Measurements from ENCODE around the gene FCER1G.

The FCER1G gene

DNA sequence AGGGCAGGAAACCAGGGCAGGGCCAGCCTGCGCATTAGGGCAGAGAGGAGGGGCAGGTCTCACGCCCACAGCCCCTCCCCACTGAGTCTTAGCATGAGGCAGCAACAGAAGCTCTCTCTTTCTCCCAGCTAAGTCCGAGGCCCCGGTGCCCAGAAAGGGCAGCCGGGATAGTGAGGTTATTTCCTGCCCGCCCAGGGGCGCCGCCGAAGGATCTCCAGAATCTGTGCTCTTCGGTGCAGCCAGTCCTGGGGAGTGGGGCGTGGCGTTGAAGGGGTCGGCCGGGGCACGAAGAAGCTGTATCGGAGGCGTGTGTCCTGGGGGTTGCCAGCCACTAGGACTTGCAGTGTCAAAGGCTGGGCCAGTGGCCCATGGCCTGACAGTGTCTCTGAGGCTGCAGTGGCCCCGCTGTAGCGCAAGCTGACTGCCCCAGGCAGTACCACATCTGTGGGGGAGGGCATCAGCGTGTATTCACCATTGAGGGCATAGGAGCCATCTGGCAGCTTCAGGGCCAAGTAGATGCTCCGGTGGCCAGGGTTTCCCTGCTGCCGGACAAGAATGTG lies 24.1 kb upstream of the FCER1G start:
- H3K27me3 ChIP-seq (ENCODE audit: insufficient read depth, low read length) = no peaks in the 10 kb centered on the region
- H3K4me1 ChIP-seq (ENCODE audit: insufficient read depth, low read length) = no peaks in the 10 kb centered on the region
- no peak overlapping the region for H3K9ac ChIP-seq (ENCODE audit: low read depth, low read length)
- no peaks in the 10 kb centered on the region; the same call in 1 of the 2 replicates for H3K36me3 ChIP-seq (ENCODE audit: insufficient read depth, low read depth, low read length)
- no peak overlapping the region for H3K27ac ChIP-seq (ENCODE audit: low read length)
- H3K9me3 ChIP-seq (ENCODE audit: insufficient read depth, low read depth, low read length) = no peaks in the 10 kb centered on the region
- H3K4me3 ChIP-seq (ENCODE audit: low read length) = no peak overlapping the region

DNA sequence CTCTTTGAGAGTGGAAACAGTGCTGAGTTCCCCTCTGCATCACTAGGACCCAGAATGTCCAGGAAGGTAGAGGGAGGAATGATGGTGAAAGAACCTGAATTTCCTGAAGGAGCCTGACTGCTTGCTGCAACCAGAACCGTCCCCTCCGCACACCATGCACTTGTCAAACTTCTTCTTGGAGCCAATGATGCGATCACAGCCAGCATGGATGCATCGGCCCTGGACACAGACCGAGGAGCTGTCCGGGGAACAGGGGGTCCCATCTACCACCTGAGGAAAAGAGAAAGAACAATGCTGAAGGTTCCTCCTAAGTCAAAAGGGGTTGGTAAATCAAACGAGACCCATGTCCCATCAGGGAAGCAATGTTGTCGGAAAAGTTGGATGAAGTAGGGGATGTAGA lies 23.1 kb upstream of the FCER1G start:
- no peak overlapping the region for H3K27ac ChIP-seq (ENCODE audit: low read length)
- H3K4me3 ChIP-seq (ENCODE audit: low read length) = no peak overlapping the region
- no peak overlapping the region for H3K9ac ChIP-seq (ENCODE audit: low read depth, low read length)
- no peaks in the 10 kb centered on the region; the same call in 1 of the 2 replicates for H3K36me3 ChIP-seq (ENCODE audit: insufficient read depth, low read depth, low read length)
- H3K27me3 ChIP-seq (ENCODE audit: insufficient read depth, low read length) = no peaks in the 10 kb centered on the region
- H3K9me3 ChIP-seq (ENCODE audit: insufficient read depth, low read depth, low read length) = no peaks in the 10 kb centered on the region
- H3K4me1 ChIP-seq (ENCODE audit: insufficient read depth, low read length) = peaks cover 6% of the 10 kb centered on the region

DNA sequence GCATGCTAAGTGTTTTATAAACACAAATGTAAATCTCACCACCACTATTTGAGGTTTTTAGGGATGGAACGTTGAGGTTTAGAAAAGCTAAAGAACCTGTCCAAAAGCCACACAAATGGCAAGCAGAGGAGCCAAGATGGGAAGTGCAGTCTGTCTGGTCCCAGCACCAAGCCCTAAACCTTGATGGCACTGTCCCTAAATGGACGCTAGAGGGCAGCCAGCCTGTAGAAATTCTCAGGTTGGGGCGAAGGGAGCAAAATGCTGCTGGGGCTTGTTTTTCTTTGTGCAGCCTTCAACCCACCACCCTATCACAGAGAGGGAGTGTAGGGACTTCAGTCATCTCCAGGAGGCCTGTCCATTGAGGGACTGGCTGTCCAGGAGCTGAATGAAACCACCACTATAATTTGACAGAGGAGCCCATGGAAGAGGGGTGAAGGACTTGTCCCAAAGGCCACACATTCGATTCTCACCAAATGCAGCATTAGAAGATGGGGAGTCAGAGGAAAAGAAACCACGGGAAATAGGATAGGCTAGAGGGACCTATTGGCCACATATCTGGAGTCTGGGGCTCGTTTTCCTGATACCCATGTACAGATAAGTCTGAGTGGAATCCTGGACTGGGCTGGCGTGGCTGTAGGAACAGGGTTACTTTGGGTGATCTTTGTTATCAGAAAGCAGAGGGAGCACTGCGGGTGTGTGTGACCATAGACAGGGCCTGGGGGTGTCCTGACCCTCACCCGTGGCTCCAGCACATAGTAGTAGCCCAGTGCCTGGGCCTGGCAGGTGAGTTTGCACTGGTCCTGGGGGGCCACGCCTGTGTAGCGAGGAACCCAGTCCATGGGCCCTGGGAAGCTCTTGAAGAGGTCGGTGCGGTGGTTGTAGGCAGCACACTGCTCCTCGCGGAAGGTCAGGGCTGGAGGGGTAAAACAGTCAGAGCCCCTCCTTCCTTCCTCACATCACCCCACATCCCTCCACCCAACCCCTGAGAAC lies 22.3 kb upstream of the FCER1G start:
- Histone ChIP-seq H3K4me1 (ENCODE audit: insufficient read depth, low read length) (peaks cover 12% of the 10 kb centered on the region), H3K9me3 (ENCODE audit: insufficient read depth, low read depth, low read length) (no peaks in the 10 kb centered on the region), H3K27ac (ENCODE audit: low read length) (no peak overlapping the region), H3K36me3 (ENCODE audit: insufficient read depth, low read depth, low read length) (no peaks in the 10 kb centered on the region; the same call in 1 of the 2 replicates), H3K9ac (ENCODE audit: low read depth, low read length) (no peak overlapping the region), H3K27me3 (ENCODE audit: insufficient read depth, low read length) (no peaks in the 10 kb centered on the region), H3K4me3 (ENCODE audit: low read length) (no peak overlapping the region)

DNA sequence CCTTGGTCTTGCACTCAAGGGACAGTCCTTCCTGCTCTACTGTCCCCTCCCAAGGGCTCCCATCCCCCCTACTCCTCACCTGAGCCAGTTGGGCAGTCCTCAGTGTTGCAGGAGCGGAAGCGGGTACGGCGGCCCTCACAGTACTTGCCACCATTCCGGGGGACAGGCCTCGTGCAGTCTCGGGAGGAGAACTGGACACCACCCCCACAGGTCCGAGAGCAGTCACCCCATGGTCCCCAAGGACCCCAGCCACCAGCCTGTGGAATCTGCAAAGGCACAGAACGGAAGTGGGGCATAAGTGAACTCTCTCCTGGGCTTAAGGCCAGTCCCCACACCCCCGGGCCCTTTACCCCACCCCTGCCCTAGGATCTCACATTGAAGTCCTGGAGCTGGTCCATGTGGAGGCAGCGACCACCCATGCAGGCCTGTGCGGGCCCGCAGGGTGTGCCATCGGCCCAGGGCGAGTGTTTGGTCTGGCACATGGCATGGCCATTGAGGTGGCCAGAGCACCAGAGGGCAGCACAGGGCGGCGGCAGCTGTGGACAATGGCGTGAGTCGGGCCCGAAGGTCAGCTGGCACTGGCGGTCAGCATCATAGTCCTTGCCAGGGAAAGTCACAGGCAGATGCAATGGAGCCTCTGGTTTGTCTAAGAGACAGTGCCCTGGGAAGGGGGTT lies 21.4 kb upstream of the FCER1G start:
- no peak overlapping the region for H3K27ac ChIP-seq (ENCODE audit: low read length)
- H3K4me1 ChIP-seq (ENCODE audit: insufficient read depth, low read length) = peaks cover 18% of the 10 kb centered on the region
- H3K9ac ChIP-seq (ENCODE audit: low read depth, low read length) = no peak overlapping the region
- H3K4me3 ChIP-seq (ENCODE audit: low read length) = no peak overlapping the region
- no peaks in the 10 kb centered on the region; the same call in 1 of the 2 replicates for H3K36me3 ChIP-seq (ENCODE audit: insufficient read depth, low read depth, low read length)
- no peaks in the 10 kb centered on the region for H3K27me3 ChIP-seq (ENCODE audit: insufficient read depth, low read length)
- no peaks in the 10 kb centered on the region for H3K9me3 ChIP-seq (ENCODE audit: insufficient read depth, low read depth, low read length)

DNA sequence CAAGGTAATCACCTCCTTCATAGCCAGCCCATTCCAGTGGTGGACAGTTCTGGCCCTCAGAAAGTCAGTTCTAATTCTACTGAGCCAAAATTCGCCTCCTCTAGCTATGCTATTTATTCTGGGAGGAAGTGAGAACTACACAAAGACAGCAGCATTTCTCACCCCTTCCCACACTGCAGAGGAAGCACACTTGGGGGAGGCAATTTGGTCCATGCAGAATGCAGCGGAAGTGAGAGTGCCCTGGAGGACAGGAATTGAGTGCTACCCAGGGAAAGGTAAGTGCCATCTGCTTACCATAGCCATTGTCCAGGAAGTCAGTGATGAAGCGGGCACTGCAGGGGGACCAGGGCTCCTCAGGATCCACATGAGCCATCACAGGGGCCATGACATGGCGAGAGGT lies 19.9 kb upstream of the FCER1G start:
- Histone ChIP-seq H3K4me1 (ENCODE audit: insufficient read depth, low read length) (peaks cover 31% of the 10 kb centered on the region), H3K4me3 (ENCODE audit: low read length) (no peak overlapping the region), H3K9me3 (ENCODE audit: insufficient read depth, low read depth, low read length) (no peaks in the 10 kb centered on the region), H3K27me3 (ENCODE audit: insufficient read depth, low read length) (no peaks in the 10 kb centered on the region), H3K27ac (ENCODE audit: low read length) (no peak overlapping the region), H3K9ac (ENCODE audit: low read depth, low read length) (no peak overlapping the region), H3K36me3 (ENCODE audit: insufficient read depth, low read depth, low read length) (no peaks in the 10 kb centered on the region; the same call in 1 of the 2 replicates)

DNA sequence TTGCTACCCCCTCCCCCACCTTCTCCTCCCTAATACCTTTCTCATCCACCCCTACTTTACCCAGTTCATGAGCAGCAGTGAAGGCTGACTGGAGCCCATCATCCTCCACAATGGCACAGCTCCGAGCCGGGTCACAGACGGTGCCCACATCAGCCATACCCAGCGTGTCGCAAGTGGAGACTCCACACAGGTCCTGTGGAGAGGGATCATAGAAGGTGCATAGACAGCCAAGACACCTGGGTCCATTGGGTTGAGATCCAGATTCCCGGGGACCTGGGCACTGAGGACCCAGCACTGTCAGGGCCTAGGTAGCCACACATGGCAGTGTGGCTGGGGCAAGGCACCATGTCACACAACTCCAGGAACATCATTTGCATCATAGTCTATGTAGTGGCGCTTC lies 19.0 kb upstream of the FCER1G start:
- Histone ChIP-seq H3K27ac (ENCODE audit: low read length) (no peak overlapping the region), H3K4me1 (ENCODE audit: insufficient read depth, low read length) (peaks cover 41% of the 10 kb centered on the region), H3K4me3 (ENCODE audit: low read length) (no peak overlapping the region), H3K9ac (ENCODE audit: low read depth, low read length) (no peak overlapping the region; the same call in 1 of the 2 replicates), H3K36me3 (ENCODE audit: insufficient read depth, low read depth, low read length) (no peaks in the 10 kb centered on the region; the same call in 1 of the 2 replicates), H3K27me3 (ENCODE audit: insufficient read depth, low read length) (no peaks in the 10 kb centered on the region), H3K9me3 (ENCODE audit: insufficient read depth, low read depth, low read length) (no peaks in the 10 kb centered on the region)

DNA sequence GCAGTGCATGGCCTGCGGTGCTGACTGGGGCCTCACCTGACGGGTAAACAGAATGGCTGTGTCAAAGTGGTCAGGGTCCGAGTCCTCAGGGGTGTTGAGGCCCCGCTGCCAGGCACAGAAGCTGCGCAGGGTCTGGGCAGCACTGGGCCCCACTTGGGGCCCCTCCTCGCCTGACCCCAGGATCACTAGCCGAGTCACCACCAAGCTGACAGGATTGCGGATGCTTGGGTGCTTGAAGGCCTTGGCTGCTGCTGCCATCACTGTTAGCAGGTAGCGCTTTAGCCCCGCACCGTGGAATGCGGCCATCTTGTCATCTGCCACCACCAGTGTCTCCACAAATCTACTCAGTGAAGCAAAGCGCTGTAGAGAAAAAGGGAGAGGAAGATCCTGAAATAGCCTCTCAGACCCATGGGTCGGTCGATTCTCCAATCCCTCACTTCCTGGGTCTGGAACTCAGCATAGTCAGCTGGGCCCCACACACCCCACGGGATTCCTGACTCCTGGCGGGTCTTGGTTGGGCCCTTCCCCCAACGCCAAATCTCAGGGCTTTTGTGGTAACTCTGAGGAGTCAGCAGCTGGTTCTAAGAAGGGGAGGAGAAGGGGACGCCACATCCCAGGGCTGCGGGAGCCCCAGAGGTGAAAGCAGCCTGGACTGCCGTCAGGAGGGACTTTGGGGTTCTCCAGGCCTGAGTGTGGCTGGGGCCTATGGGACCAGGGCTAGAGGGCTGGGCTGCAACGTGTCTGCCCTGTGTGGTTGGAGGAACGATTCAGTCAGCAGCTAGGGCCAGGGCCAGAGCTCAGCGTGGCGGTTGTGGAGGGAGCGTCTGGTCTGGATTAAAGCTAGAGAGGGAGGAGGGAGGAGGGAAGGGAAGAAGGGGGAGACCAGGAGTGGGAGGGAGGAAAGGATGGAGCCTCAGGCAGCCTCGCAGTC lies 18.3 kb upstream of the FCER1G start:
- Histone ChIP-seq H3K4me3 (ENCODE audit: low read length) (peak overlapping the region; percentile 45; the same call in 1 of the 2 replicates), H3K27me3 (ENCODE audit: insufficient read depth, low read length) (no peaks in the 10 kb centered on the region), H3K27ac (ENCODE audit: low read length) (no peak overlapping the region), H3K36me3 (ENCODE audit: insufficient read depth, low read depth, low read length) (no peaks in the 10 kb centered on the region; the same call in 1 of the 2 replicates), H3K4me1 (ENCODE audit: insufficient read depth, low read length) (peaks cover 47% of the 10 kb centered on the region), H3K9ac (ENCODE audit: low read depth, low read length) (peak overlapping the region; percentile 6; the same call in 1 of the 2 replicates), H3K9me3 (ENCODE audit: insufficient read depth, low read depth, low read length) (no peaks in the 10 kb centered on the region)

DNA sequence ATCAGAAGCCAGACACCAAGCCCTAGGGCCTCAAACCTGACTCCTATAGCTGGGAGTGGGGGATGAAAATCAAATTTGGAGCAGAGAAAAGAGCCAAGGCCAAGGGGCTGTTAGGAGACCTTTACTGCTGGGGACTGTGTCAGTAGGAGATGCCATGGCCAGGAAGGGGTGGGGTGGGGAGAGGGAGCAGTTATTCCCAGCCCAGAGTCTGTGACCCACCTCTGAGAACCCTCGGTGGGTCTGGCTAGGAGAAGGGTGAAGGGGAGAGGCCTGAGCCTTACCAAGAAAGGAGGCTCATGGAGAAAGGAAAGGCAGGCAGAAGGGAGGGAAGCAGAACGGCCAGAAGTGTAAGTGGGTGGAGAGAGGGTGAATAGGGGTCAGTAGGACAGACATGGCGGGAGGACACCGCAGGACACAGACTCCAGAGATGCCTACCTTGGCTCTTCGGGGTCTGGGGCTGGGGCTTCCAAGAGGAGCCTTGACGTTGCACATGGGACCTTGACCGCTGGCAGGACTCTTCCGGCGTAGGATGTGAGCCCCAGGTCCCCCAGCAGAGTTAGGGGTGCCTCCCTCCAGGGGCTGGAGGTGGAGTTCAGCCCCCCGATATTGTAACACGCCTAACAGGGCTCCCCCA lies 17.4 kb upstream of the FCER1G start:
- Histone ChIP-seq H3K27me3 (ENCODE audit: insufficient read depth, low read length) (no peaks in the 10 kb centered on the region), H3K27ac (ENCODE audit: low read length) (no peak overlapping the region), H3K36me3 (ENCODE audit: insufficient read depth, low read depth, low read length) (no peaks in the 10 kb centered on the region), H3K9ac (ENCODE audit: low read depth, low read length) (peak overlapping the region; percentile 6; the same call in 1 of the 2 replicates), H3K4me1 (ENCODE audit: insufficient read depth, low read length) (peaks cover 47% of the 10 kb centered on the region), H3K4me3 (ENCODE audit: low read length) (peak overlapping the region; percentile 45; the same call in 1 of the 2 replicates), H3K9me3 (ENCODE audit: insufficient read depth, low read depth, low read length) (no peaks in the 10 kb centered on the region)

DNA sequence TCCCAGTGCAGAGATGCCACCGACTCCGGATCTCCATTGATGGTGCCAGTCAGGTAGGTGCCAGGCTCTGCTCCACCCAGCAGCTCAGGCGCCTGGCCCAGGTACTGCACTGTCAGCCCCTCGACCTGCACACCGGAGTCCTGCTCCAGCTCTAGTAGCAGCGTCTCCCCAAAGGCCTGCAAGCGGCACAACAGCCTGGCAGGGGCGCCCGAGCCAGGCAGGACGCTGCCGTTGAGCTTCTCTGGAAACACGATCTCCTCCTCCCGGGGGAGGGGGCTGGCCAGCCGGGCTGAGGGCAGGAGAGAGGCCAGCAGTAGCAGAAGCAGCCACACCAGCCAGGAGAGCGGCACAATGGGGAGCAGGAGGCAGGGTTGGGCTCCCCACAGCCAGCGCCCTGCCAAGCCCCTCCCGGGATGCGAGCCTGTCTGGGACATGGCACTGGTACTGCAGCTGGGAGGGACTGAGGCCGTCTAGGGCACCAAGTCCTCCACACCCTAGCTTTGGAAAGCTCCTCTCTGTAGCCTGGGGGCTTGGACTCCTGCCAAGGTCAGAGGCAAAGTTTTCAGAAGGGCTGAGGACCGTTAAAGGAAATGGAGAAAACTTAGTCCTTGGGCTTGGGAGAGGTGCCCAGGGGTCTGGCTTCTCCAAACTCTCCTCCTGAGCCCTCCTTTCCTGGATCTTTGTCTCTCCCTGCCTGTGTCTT lies 16.8 kb upstream of the FCER1G start:
- Histone ChIP-seq H3K27ac (ENCODE audit: low read length) (no peak overlapping the region), H3K27me3 (ENCODE audit: insufficient read depth, low read length) (no peaks in the 10 kb centered on the region), H3K9ac (ENCODE audit: low read depth, low read length) (peak overlapping the region; percentile 40; the same call in 1 of the 2 replicates), H3K4me1 (ENCODE audit: insufficient read depth, low read length) (peaks cover 47% of the 10 kb centered on the region), H3K36me3 (ENCODE audit: insufficient read depth, low read depth, low read length) (peaks cover under 1% of the 10 kb centered on the region; the same call in 1 of the 2 replicates), H3K9me3 (ENCODE audit: insufficient read depth, low read depth, low read length) (no peaks in the 10 kb centered on the region), H3K4me3 (ENCODE audit: low read length) (peak overlapping the region; percentile 45; the same call in 1 of the 2 replicates)

DNA sequence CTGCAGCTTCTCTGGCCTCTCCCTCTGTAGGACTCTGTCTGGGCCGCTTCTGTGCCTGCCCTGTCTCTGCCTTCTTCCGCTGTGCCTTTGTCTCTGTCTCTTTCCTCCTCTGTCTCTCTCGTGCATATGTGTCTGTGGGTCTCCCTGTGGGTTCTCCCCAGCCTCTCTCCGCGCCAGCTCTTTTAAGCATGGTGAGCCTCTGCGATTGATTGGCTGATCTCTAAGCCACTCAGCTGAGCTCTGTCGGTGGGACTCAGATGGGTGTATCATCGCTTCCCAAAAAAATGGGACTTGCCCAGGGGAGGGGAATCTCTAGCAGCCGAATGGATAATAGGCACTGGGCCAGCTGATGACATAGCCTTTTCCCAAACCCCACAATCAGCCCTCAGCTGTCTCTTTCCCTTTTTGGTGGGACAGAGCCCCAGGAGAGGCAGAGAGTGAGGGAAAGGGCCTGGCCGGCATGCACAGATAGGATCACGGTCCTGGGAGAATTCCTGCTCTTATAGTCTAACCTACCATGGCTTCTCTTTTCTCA lies 16.1 kb upstream of the FCER1G start, which contains the start of gene ADAMTS4:
Gene ADAMTS4 (minus strand): TSS at position 158 of the 535 bp plus-strand sequence. CDS start 427 bp downstream, outside the sequence.
- Histone ChIP-seq H3K4me3 (ENCODE audit: low read length) (peak within 1 kb of the TSS; percentile 45; the same call in 1 of the 2 replicates), H3K9me3 (ENCODE audit: insufficient read depth, low read depth, low read length) (no peaks in the 10 kb centered on the region), H3K9ac (ENCODE audit: low read depth, low read length) (peak within 1 kb of the TSS; percentile 96; the same call in 1 of the 2 replicates), H3K27me3 (ENCODE audit: insufficient read depth, low read length) (no peaks in the 10 kb centered on the region), H3K36me3 (ENCODE audit: insufficient read depth, low read depth, low read length) (peaks cover 7% of the 10 kb centered on the region; the same call in 1 of the 2 replicates), H3K4me1 (ENCODE audit: insufficient read depth, low read length) (peaks cover 47% of the 10 kb centered on the region), H3K27ac (ENCODE audit: low read length) (peak within 1 kb of the TSS; percentile 86)
